Lung (tissue), 12 donors: ENCODE results near the gene EPB41L2. TPM values are rescaled to one million over a fixed set of nuclear protein-coding genes. Genes with fewer than 3 reads are reported as not detected.

Experiments
- ATAC-seq: fragments of 200-7000 bp; cut with Tn5 transposase; one replicate; pipeline ENCODE4 v1.9.1; 2020; ENCODE audit warnings: moderate number of reproducible peaks; ENCODE audit not compliant: insufficient read depth, low FRiP score
- DNase-seq, 3 donors: peaks; one replicate each; pipeline ENCODE4 v3.0.0-alpha.2; 2013 to 2017
- H3K27ac ChIP-seq, 2 donors: one replicate each; pipeline ENCODE4 v1.5.1; 2013; ENCODE audit warnings: mild to moderate bottlenecking in 2 of 2, moderate library complexity in 2 of 2, control low read depth in 1 of 2, inconsistent platforms in 1 of 2, low read depth in 1 of 2, low read length in 1 of 2
- H3K27me3 ChIP-seq, 3 donors: one replicate each; pipeline ENCODE4 v1.5.1; 2013; ENCODE audit warnings: low read length in 2 of 3; ENCODE audit not compliant: control insufficient read depth in 3 of 3, insufficient read depth in 3 of 3
- H3K36me3 ChIP-seq, 4 donors: one replicate each; pipeline ENCODE4 v1.5.1; 2013; ENCODE audit warnings: low read length in 4 of 4, mild to moderate bottlenecking in 1 of 4, moderate library complexity in 1 of 4; ENCODE audit not compliant: control insufficient read depth in 4 of 4, insufficient read depth in 4 of 4
- H3K4me1 ChIP-seq, 5 donors: one replicate each; pipeline ENCODE4 v1.5.1; 2013; ENCODE audit warnings: low read length in 5 of 5, mild to moderate bottlenecking in 2 of 5, moderate library complexity in 1 of 5; ENCODE audit not compliant: control insufficient read depth in 5 of 5, insufficient read depth in 5 of 5
- H3K4me3 ChIP-seq: one replicate; pipeline ENCODE4 v1.5.1; 2013; ENCODE audit warnings: mild to moderate bottlenecking, control low read depth, moderate library complexity
- H3K9ac ChIP-seq, 2 donors: one replicate each; pipeline ENCODE4 v1.5.1; 2013; ENCODE audit warnings: low read length in 2 of 2, control low read depth in 1 of 2; ENCODE audit not compliant: insufficient read depth in 1 of 2
- H3K9me3 ChIP-seq, 4 donors: one replicate each; pipeline ENCODE4 v1.5.1; 2013; ENCODE audit warnings: low read length in 3 of 4, mild to moderate bottlenecking in 1 of 4, moderate library complexity in 1 of 4; ENCODE audit not compliant: control insufficient read depth in 4 of 4, insufficient read depth in 3 of 4
- WGBS, 2 donors: extraction: QIAGEN DNeasy Blood & Tissue Kit; methylation state at CpG; one replicate each; pipeline ENCODE4 v1.1.7; 2013; 5-methylcytosine and 5-hydroxymethylcytosine counted together
- polyA plus RNA-seq, 2 donors: library from polyadenylated mRNA; stranded (reverse); fragments of 200-250 nt; gene quantifications; one replicate each; pipeline ENCODE4 v1.2.1, GENCODE V29; 2013
- total RNA-seq, 2 donors: library from RNA; depleted of rRNA in 1 of 2; stranded (reverse); fragments of >200 nt in 1 of 2; gene quantifications; one replicate each; pipeline ENCODE4 v1.2.1, GENCODE V29; 2014 to 2021
- TF ChIP-seq, protein P1 (sequence below): IDR thresholded peaks from 2 replicates; pipeline ENCODE4 v1.5.1; 2012; ENCODE audit warnings: mild to moderate bottlenecking; ENCODE audit errors: control extremely low read depth, extremely low read depth
- donor health status: control.
- donor health status: control.
- donor health status: Bipolar disorder and iron deficiency.
- donor health status: healthy.
- donor health status: DM: yes; HTN: yes; CAD: no.

Gene EPB41L2
- total and polyA plus RNA-seq, 4 donors, result 21.9 to 265 (median 52.7) TPM

DNA sequence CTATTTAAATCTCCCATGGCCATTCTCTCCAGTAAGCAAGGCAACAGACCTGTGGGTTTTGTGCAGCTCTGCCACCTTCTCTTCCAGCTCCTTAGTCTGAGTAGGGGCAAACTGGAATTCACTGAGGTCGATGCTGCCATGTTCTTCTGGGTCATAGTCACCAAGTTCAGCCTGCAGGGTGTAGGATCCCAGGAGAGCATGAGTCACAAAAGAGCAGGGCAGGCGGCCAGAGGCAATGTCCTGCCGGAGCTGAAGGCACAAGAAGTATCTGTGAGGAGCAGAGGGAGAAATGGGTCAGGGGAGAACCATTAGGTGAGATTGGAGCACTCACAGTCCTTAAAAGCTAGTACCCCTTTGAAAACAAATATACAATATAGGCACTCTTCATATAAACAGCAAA is 162.1 kb downstream of the EPB41L2 start:
- peaks cover 2 to 25% (median 10%) of the 10 kb centered on the region in 4 donors for H3K36me3 ChIP-seq
- DNase-seq (no peak), ATAC-seq (no peak)
- no peak overlapping the region for H3K9ac ChIP-seq
- H3K27ac ChIP-seq, result no peak overlapping the region
- no peaks in the 10 kb centered on the region for H3K27me3 ChIP-seq
- H3K4me3 ChIP-seq, result no peak overlapping the region
- H3K9me3 ChIP-seq, result no peaks in the 10 kb centered on the region
- WGBS, 2 donors, result 80 to 88% methylated on average over 3 of the region's 3 CpGs
- TF ChIP-seq, protein P1, sequence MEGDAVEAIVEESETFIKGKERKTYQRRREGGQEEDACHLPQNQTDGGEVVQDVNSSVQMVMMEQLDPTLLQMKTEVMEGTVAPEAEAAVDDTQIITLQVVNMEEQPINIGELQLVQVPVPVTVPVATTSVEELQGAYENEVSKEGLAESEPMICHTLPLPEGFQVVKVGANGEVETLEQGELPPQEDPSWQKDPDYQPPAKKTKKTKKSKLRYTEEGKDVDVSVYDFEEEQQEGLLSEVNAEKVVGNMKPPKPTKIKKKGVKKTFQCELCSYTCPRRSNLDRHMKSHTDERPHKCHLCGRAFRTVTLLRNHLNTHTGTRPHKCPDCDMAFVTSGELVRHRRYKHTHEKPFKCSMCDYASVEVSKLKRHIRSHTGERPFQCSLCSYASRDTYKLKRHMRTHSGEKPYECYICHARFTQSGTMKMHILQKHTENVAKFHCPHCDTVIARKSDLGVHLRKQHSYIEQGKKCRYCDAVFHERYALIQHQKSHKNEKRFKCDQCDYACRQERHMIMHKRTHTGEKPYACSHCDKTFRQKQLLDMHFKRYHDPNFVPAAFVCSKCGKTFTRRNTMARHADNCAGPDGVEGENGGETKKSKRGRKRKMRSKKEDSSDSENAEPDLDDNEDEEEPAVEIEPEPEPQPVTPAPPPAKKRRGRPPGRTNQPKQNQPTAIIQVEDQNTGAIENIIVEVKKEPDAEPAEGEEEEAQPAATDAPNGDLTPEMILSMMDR, result no peak
- peaks cover 0 to 3% (median 0%) of the 10 kb centered on the region in 5 donors for H3K4me1 ChIP-seq

DNA sequence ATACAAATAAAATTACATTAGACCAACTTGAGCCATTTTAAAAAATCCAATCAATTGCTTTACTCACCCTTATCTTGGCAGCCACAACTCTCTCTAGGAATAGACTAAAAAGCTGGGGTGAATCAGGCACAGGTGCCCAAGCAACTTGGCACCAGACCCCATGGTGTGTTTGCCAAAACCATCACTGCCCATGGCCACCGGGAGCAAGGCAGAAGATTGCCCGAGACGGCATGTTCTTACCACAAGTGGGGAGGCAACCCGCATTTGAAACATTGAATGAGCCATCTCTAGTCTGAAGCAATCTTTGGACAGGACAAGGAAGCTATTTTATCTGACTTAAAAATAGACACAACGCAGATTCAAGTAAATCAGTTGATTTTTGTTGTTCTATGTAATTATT is 166.8 kb downstream of the EPB41L2 start:
- no peaks in the 10 kb centered on the region for H3K27me3 ChIP-seq
- no peak overlapping the region for H3K4me3 ChIP-seq
- WGBS, 2 donors, result 95% methylated on average over 5 of the region's 5 CpGs
- no peak overlapping the region for H3K27ac ChIP-seq
- TF ChIP-seq, protein P1, result no peak
- H3K36me3 ChIP-seq, result peaks cover 7 to 46% (median 21%) of the 10 kb centered on the region in 4 donors
- H3K4me1 ChIP-seq, result no peaks in the 10 kb centered on the region
- no peak overlapping the region for H3K9ac ChIP-seq
- ATAC-seq (no peak), DNase-seq (no peak)
- no peaks in the 10 kb centered on the region for H3K9me3 ChIP-seq

DNA sequence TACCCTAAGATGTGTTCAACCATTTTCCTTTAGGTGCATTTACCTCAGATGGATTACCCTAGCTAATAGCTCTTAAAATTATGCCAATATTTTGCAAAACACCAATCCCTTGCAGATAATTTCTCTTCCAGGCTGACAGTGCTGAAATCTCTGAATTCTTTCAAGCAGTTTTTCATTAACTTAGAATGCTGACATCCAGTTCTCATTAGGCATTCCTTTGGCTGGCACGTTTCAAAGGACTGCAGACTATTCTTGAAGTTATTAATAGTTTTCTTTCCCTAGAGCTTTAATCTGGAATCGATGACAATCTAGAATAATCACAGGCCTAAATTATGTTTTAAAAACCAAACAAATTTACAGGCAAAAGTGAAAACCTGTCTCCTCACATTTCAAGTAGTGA is 167.5 kb downstream of the EPB41L2 start:
- WGBS, 2 donors, result 55 to 74% methylated on average over 2 of the region's 2 CpGs

More for the DNA sequence above, 167.5 kb downstream of the EPB41L2 start:
- Histone ChIP-seq H3K9ac (no peak overlapping the region), H3K36me3 (peaks cover 7 to 44% (median 19%) of the 10 kb centered on the region in 4 donors), H3K27ac (no peak overlapping the region), H3K4me1 (peaks cover 0 to 5% (median 0%) of the 10 kb centered on the region in 5 donors), H3K9me3 (no peaks in the 10 kb centered on the region), H3K4me3 (no peak overlapping the region), H3K27me3 (no peaks in the 10 kb centered on the region)
- TF ChIP-seq, protein P1, result no peak
- DNase-seq (no peak), ATAC-seq (no peak)
